Subcutaneous abdominal adipose tissue (tissue), 5 donors: ENCODE results near the gene GREM1.

Experiments
- H3K27ac ChIP-seq: one replicate; pipeline ENCODE4 v1.7.0; 2013; ENCODE audit warnings: low read depth, mild to moderate bottlenecking, inconsistent platforms, low read length, moderate library complexity
- H3K27me3 ChIP-seq, 5 donors: one replicate each; pipeline ENCODE4 v1.7.0; 2013; ENCODE audit warnings: low read length in 5 of 5, inconsistent platforms in 1 of 5; ENCODE audit not compliant: control insufficient read depth in 5 of 5, insufficient read depth in 4 of 5
- H3K36me3 ChIP-seq, 5 donors: one replicate each; pipeline ENCODE4 v1.7.0; 2013; ENCODE audit warnings: low read length in 5 of 5; ENCODE audit not compliant: control insufficient read depth in 5 of 5, insufficient read depth in 5 of 5
- H3K4me1 ChIP-seq, 5 donors: one replicate each; pipeline ENCODE4 v1.7.0; 2013; ENCODE audit warnings: low read length in 5 of 5, mild to moderate bottlenecking in 3 of 5, moderate library complexity in 1 of 5; ENCODE audit not compliant: control insufficient read depth in 5 of 5, insufficient read depth in 5 of 5
- H3K4me3 ChIP-seq, 5 donors: one replicate each; pipeline ENCODE4 v1.7.0; 2013; ENCODE audit warnings: low read length in 5 of 5, low read depth in 1 of 5
- H3K9ac ChIP-seq, 5 donors: one replicate each; pipeline ENCODE4 v1.7.0; 2013; ENCODE audit warnings: low read length in 5 of 5, mild to moderate bottlenecking in 4 of 5, moderate library complexity in 3 of 5
- H3K9me3 ChIP-seq, 5 donors: one replicate each; pipeline ENCODE4 v1.7.0; 2013; ENCODE audit warnings: low read length in 5 of 5; ENCODE audit not compliant: control insufficient read depth in 5 of 5
- donor health status: healthy.
- donor health status: healthy.
- donor health status: healthy.
- donor health status: healthy.
- donor health status: healthy.

Gene GREM1

DNA sequence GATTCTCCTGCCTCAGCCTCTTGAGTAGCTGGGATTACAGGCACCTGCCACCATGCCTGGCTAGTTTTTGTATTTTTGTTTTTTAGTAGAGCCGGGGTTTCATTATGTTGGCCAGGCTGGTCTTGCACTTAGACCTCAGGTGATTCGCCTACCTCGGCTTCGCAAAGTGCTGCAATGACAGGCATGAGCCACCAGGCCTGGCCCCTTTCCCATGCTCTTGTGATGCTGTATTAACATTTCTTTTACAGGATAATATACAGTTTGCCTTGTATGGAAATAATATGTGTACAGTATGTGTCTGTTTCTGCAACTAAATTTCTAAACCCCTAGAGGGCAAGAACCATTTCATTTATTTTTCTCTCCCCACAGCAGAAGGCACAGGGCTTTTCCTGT lies 38.5 kb upstream of the GREM1 start:
- no peak overlapping the region for H3K27ac ChIP-seq
- H3K4me3 ChIP-seq = no peak overlapping the region
- H3K27me3 ChIP-seq = no peaks in the 10 kb centered on the region
- peaks cover 0 to 21% (median 17%) of the 10 kb centered on the region in 5 donors for H3K4me1 ChIP-seq
- H3K9me3 ChIP-seq = no peaks in the 10 kb centered on the region
- H3K9ac ChIP-seq = no peak overlapping the region
- H3K36me3 ChIP-seq = no peaks in the 10 kb centered on the region

DNA sequence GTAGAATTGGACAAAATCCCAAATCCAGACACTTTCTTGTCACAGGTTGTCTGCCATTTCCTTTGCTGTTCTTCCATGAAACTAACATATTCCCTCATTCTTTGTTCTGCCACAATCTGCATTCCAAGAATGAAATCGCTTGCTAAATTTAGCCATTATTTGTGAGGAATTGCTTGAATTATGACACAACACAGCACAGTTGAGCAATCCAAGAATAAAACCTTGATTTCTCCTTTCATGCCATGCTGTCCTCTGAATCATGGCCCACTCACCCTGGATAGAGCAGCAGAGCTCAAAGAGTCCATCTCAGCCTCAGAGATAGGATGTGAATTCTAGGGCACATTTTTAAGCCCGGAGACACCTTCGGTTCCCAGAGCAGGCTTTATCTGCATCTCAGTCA lies 35.2 kb upstream of the GREM1 start:
- H3K4me3 ChIP-seq = no peak overlapping the region
- H3K27ac ChIP-seq = no peak overlapping the region
- H3K9me3 ChIP-seq = no peaks in the 10 kb centered on the region
- H3K4me1 ChIP-seq = peaks cover 3 to 24% (median 18%) of the 10 kb centered on the region in 5 donors
- no peaks in the 10 kb centered on the region for H3K27me3 ChIP-seq
- H3K9ac ChIP-seq = no peak overlapping the region
- no peaks in the 10 kb centered on the region for H3K36me3 ChIP-seq

GRCh38 chr15:32682977-32683630 lies 34.7 kb upstream of the GREM1 start:
- Histone ChIP-seq H3K36me3 (no peaks in the 10 kb centered on the region), H3K9ac (no peak overlapping the region), H3K4me1 (peaks cover 3 to 24% (median 18%) of the 10 kb centered on the region in 5 donors), H3K27me3 (no peaks in the 10 kb centered on the region), H3K27ac (no peak overlapping the region), H3K9me3 (no peaks in the 10 kb centered on the region), H3K4me3 (no peak overlapping the region)

GRCh38 chr15:32683906-32684584 lies 33.8 kb upstream of the GREM1 start:
- H3K9me3 ChIP-seq = no peaks in the 10 kb centered on the region
- H3K27ac ChIP-seq = no peak overlapping the region
- no peak overlapping the region for H3K9ac ChIP-seq
- H3K4me1 ChIP-seq = peaks cover 3 to 24% (median 18%) of the 10 kb centered on the region in 5 donors
- H3K27me3 ChIP-seq = no peaks in the 10 kb centered on the region
- no peaks in the 10 kb centered on the region for H3K36me3 ChIP-seq
- H3K4me3 ChIP-seq = no peak overlapping the region

DNA sequence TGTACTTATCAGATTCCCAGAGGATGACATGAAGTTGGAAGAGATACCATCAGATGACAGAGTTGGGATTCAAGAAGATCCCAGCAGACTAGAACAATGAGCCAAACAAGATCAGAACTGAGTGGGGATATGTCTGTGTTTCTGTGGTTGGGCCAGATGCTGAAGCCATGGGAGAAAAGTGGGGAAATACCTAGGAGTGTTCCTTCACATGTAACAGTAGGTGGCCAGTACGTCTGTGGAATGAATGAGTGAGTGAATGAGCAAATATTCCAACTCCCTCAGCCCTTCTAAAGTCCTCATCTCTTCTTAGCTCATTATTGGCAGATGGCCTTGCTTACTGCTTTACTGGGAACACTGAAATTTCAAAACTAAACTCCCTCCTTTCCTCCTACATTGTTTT lies 32.2 kb upstream of the GREM1 start:
- Histone ChIP-seq H3K4me1 (peaks cover 3 to 24% (median 18%) of the 10 kb centered on the region in 5 donors), H3K9me3 (no peaks in the 10 kb centered on the region), H3K4me3 (no peak overlapping the region), H3K9ac (no peak overlapping the region), H3K27ac (no peak overlapping the region), H3K27me3 (no peaks in the 10 kb centered on the region), H3K36me3 (no peaks in the 10 kb centered on the region)

- Histone ChIP-seq H3K4me3 (no peak overlapping the region), H3K9ac (no peak overlapping the region), H3K27me3 (peaks cover 0 to 3% (median 0%) of the 10 kb centered on the region in 5 donors), H3K36me3 (no peaks in the 10 kb centered on the region), H3K9me3 (no peaks in the 10 kb centered on the region), H3K27ac (no peak overlapping the region), H3K4me1 (peaks cover 2 to 16% (median 12%) of the 10 kb centered on the region in 5 donors)
These were observed 30.2 kb upstream of the GREM1 start for GRCh38 chr15:32687556-32687955.

DNA sequence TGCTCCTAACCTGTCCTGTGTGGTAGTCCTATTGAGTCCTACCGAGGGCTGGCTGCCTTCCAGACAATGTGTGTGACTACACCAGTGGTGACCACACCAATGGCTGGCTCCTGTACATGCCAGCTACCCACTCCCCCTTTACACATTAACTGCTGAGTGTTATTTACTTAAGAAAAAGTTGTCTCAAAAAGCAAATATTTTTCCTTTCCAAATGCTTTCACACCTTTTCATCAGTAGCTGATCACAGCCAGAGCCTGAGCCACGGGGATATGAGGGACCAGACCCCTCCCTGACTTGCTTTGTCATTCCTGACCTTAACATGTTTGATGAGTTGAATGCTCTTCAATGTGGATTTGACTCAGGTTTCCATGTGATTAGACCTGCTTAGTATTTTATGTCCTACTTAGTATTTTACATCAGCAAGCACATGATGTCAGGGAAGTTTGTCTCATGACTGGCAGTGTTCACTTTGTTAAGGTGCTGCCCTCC lies 29.6 kb upstream of the GREM1 start:
- Histone ChIP-seq H3K27me3 (peaks cover 0 to 3% (median 0%) of the 10 kb centered on the region in 5 donors), H3K27ac (no peak overlapping the region), H3K4me3 (no peak overlapping the region), H3K9me3 (no peaks in the 10 kb centered on the region), H3K9ac (no peak overlapping the region), H3K36me3 (no peaks in the 10 kb centered on the region), H3K4me1 (peaks cover 2 to 10% (median 6%) of the 10 kb centered on the region in 5 donors)

DNA sequence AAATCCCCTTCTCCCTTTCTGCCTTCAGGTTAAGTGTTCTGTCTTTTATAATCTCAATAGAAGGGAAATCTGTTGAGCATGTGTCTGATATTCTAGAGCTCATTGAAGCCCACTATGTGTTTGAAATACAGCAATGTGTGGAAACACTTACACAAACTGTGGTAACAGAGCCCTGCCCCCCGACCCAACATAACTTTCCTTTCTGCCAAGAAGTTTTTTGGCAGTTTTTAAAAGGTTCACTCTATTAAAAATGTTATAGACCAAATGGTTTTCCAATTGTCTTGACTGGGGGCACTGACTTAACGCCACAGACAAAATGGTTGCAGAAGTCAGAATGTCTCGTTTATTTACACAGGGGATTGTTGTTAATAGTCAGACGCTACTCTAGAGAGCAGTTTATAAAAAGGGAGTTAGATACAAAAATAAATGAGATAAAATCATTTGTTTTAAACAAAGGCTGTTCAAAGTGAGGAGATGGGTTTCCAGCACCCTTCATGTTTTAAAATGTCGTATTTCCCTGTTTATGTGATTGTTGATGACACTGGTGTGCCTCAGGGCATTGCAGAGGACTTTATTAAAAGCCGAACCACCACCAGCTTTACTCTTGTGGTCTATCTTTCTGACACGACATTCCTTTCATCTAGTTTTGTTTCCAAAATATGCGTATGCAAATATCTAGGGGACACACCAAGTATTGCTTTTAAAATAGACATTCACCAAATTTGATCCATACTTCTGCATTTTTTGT lies 26.7 kb upstream of the GREM1 start:
- Histone ChIP-seq H3K9ac (no peak overlapping the region), H3K27me3 (peaks cover 0 to 3% (median 0%) of the 10 kb centered on the region in 5 donors), H3K27ac (no peak overlapping the region), H3K4me1 (no peaks in the 10 kb centered on the region), H3K36me3 (no peaks in the 10 kb centered on the region), H3K9me3 (no peaks in the 10 kb centered on the region), H3K4me3 (no peak overlapping the region)

GRCh38 chr15:32691689-32692038 lies 26.1 kb upstream of the GREM1 start:
- Histone ChIP-seq H3K27ac (no peak overlapping the region), H3K4me3 (no peak overlapping the region), H3K36me3 (no peaks in the 10 kb centered on the region), H3K9me3 (no peaks in the 10 kb centered on the region), H3K9ac (no peak overlapping the region), H3K4me1 (no peaks in the 10 kb centered on the region), H3K27me3 (peaks cover 0 to 3% (median 0%) of the 10 kb centered on the region in 5 donors)

GRCh38 chr15:32692286-32692685 lies 25.5 kb upstream of the GREM1 start:
- Histone ChIP-seq H3K27ac (no peak overlapping the region), H3K9ac (no peak overlapping the region), H3K4me3 (no peak overlapping the region), H3K4me1 (no peaks in the 10 kb centered on the region), H3K9me3 (no peaks in the 10 kb centered on the region), H3K27me3 (peaks cover 0 to 3% (median 0%) of the 10 kb centered on the region in 5 donors), H3K36me3 (no peaks in the 10 kb centered on the region)
